Ishikawa (cell line): ENCODE data around the gene IRF6.

Experiments used
- FOXM1 ChIP-seq: IDR thresholded peaks from 2 replicates; pipeline ENCODE4 v1.6.1; 2012; ENCODE audit warnings: low read depth, borderline replicate concordance
- TAF1 ChIP-seq: IDR thresholded peaks from 2 replicates; pipeline ENCODE4 v1.6.1; 2012; ENCODE audit warnings: low read depth, mild to moderate bottlenecking

DNA sequence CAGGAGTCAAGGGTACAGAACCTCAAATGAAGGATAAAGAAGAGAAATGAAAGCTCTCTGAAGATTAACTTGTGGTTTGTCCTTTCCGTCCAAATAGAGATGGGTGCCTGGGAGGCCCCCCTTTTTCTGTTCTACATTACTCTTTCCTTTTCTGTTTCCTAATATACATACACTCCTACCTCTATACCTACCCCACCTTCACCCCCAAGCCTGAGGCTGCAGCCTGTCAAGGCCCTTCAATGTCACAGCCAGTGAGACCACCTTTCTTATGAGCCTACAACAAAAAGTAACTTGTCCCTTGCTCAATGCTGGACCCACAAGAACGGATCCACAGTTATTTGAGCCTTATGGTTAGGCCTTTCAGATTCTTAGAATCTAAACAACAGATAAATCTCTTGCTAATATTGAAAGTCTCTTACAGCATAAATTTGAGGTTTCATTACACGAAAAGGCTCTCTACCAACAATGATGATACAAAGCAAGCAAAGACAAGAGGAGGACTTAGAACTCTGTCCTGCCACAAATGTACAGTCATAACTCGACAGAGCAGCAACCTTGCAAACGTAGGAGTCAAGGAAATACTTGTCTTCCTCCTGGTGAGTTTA, 54.2 kb downstream of the IRF6 start:
- TF ChIP-seq TAF1 (no peak), FOXM1 (no peak)
